Fibroblast of mammary gland (primary cell): ENCODE data around the gene SLITRK2.

Experiments
- DNase-seq: peaks from one replicate; pipeline ENCODE4 v3.0.0-alpha.2; 2010; ENCODE audit warnings: low read depth
- H3K4me3 ChIP-seq: 2 replicates; pipeline ENCODE4 v1.5.1; 2011; ENCODE audit warnings: low read depth, mild to moderate bottlenecking, low read length, moderate library complexity; ENCODE audit not compliant: control insufficient read depth
- CTCF ChIP-seq: conservative IDR thresholded peaks from 2 replicates; pipeline ENCODE4 v1.5.1; 2011; ENCODE audit warnings: low read depth, low read length, inconsistent platforms; ENCODE audit not compliant: control insufficient read depth, insufficient read depth

Gene SLITRK2

DNA sequence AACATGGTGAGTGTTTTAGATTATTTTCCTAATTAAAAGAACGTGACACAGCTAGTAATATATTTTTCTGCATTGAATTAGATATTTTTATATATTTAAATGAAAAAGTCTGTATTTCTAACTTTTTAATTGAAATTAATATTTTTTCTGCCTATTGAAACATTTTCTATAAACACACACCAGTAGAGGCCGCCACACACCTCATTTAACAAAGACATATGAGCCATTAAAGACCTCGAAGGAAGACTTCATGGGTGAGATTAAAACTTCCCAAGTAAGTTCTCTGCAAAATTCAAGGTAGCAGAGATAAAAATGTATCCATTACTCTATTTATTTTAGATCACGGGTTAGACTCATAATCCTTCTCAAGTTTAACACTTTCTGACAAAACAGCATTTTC is 8.3 kb downstream of the SLITRK2 start:
- TF ChIP-seq CTCF, result peak; percentile 30
- DNase-seq, result peak; percentile 14
- no peak overlapping the region for H3K4me3 ChIP-seq

- H3K4me3 ChIP-seq, result no peak overlapping the region
- TF ChIP-seq CTCF, result no peak
- no peak for DNase-seq
Measured at GRCh38 chrX:145826466-145826865, 8.8 kb downstream of the SLITRK2 start.

DNA sequence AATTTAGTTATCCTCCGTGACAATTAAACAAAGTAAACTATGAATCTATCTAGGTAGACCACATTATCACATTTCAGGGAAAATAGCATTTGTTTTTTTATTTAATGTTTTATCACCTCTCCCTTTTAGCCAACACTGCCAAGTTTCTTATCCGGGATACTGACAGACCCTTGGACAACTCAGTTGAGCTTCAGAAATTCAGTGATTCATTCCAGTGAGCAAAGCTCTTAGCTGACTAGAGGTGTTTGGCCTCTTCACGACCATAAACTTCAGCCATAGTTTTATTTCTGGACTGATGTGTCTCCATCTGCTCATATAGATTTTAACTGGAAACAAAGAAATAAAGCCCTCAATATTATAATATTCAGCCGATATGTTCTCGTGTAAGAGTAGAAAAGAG is 15.2 kb downstream of the SLITRK2 start:
- H3K4me3 ChIP-seq, result no peak overlapping the region
- DNase-seq, result no peak
- TF ChIP-seq CTCF, result no peak

GRCh38 chrX:145840531-145840930 is 22.9 kb downstream of the SLITRK2 start:
- TF ChIP-seq CTCF, result no peak
- H3K4me3 ChIP-seq, result no peak overlapping the region
- DNase-seq, result no peak

DNA sequence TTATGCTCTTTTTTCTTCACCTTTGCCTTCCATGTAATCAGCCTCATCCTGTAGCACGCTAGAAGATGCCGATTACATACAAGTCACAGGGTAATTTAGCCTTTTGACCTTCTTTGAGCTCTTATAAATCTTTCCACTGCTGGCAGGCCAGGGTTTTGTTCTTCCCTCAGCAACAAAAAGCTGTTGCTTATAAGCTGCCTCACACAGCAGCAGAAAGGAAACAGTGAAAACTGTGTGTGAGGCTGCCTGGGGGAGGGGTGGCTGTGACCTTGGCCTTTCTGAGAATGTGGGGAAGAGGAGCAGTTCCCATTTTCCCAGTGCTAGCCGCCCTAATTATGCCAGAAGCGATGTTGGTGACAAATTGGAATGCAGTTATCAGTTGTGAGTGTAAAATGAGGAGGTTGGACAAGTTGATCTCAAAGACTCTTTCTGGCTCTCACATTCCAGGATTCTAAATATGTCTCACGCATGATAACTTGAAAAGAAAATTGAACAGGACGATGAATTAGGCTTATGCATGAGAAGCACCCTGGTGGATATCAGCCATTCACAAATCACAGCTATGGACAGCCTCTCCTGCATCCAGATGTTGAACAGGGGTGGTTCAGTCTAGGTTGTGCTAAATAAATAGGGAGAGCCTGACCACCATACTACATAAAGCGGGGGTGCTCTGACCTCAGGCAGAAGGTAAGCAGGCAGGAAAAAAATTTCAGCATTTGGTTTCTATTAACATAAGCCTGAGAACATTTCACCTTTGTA is 25.7 kb downstream of the SLITRK2 start:
- DNase-seq, result no peak
- H3K4me3 ChIP-seq, result no peak overlapping the region
- no peak for TF ChIP-seq CTCF

GRCh38 chrX:145844886-145845285 is 27.3 kb downstream of the SLITRK2 start:
- no peak overlapping the region for H3K4me3 ChIP-seq
- DNase-seq, result no peak
- TF ChIP-seq CTCF, result no peak
